VCaP (cell line): ENCODE measurements around the gene ANKRD16.
"Not testable (repeated sequence)": the region's sequence is repeated elsewhere in the genome, so short reads cannot be mapped to it uniquely, and the experiment has no call there.

Experiments used
- H3K27ac ChIP-seq: fragments of 450-650 bp; 2 replicates; pipeline ENCODE4 v1.5.1; 2017
- CTCF ChIP-seq: fragments of 450-650 bp; conservative IDR thresholded peaks from 2 replicates; pipeline ENCODE4 v1.5.1; 2017; ENCODE audit warnings: mild to moderate bottlenecking, moderate library complexity

Gene ANKRD16

GRCh38 chr10:5913736-5914135 lies 24.0 kb upstream of the ANKRD16 start:
- TF ChIP-seq CTCF, result no peak

GRCh38 chr10:5911670-5912069 lies 22.0 kb upstream of the ANKRD16 start:
- TF ChIP-seq CTCF, result no peak
- H3K27ac ChIP-seq, result no peak overlapping the region

More at GRCh38 chr10:5913736-5914135, 24.0 kb upstream of the ANKRD16 start:
- H3K27ac ChIP-seq, result no peak overlapping the region

- TF ChIP-seq CTCF, result no peak
Observed at GRCh38 chr10:5910323-5911100, 20.8 kb upstream of the ANKRD16 start.

GRCh38 chr10:5908676-5909075 lies 19.0 kb upstream of the ANKRD16 start:
- not testable (repeated sequence) for H3K27ac ChIP-seq

More at GRCh38 chr10:5910323-5911100, 20.8 kb upstream of the ANKRD16 start:
- 0 out of 2 replicates have a peak overlapping the region, but pooled peaks have one; percentile 25 for H3K27ac ChIP-seq

- no peak overlapping the region for H3K27ac ChIP-seq
- no peak for TF ChIP-seq CTCF
Observed at GRCh38 chr10:5906651-5907050, 17.0 kb upstream of the ANKRD16 start.

GRCh38 chr10:5905854-5906507 lies 16.3 kb upstream of the ANKRD16 start:
- no peak for TF ChIP-seq CTCF
- no peak overlapping the region for H3K27ac ChIP-seq

GRCh38 chr10:5904227-5904626 lies 14.5 kb upstream of the ANKRD16 start:
- TF ChIP-seq CTCF, result no peak
- H3K27ac ChIP-seq, result no peak overlapping the region

- no peak for TF ChIP-seq CTCF
- no peak overlapping the region for H3K27ac ChIP-seq
Observed at GRCh38 chr10:5903563-5903962, 13.9 kb upstream of the ANKRD16 start.
